C4-2B (cell line): ENCODE measurements around the gene KRT79.

ENCODE experiments used
- ZFX ChIP-seq: fragments of 450-650 bp; IDR thresholded peaks from 2 replicates; pipeline ENCODE4 v1.6.1; 2017
- TF ChIP-seq, protein P1 (sequence below): fragments of 450-650 bp; conservative IDR thresholded peaks from 2 replicates; pipeline ENCODE4 v1.5.1; 2017; ENCODE audit warnings: mild to moderate bottlenecking

GRCh38 chr12:52851787-52852186 is 17.7 kb upstream of the KRT79 start:
- TF ChIP-seq, protein P1, sequence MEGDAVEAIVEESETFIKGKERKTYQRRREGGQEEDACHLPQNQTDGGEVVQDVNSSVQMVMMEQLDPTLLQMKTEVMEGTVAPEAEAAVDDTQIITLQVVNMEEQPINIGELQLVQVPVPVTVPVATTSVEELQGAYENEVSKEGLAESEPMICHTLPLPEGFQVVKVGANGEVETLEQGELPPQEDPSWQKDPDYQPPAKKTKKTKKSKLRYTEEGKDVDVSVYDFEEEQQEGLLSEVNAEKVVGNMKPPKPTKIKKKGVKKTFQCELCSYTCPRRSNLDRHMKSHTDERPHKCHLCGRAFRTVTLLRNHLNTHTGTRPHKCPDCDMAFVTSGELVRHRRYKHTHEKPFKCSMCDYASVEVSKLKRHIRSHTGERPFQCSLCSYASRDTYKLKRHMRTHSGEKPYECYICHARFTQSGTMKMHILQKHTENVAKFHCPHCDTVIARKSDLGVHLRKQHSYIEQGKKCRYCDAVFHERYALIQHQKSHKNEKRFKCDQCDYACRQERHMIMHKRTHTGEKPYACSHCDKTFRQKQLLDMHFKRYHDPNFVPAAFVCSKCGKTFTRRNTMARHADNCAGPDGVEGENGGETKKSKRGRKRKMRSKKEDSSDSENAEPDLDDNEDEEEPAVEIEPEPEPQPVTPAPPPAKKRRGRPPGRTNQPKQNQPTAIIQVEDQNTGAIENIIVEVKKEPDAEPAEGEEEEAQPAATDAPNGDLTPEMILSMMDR = no peak
- TF ChIP-seq ZFX = no peak
